GM11168 (cell line): ENCODE data around the gene TRIM24.
"Not testable (repeated sequence)": the region's sequence is repeated elsewhere in the genome, so short reads cannot be mapped to it uniquely, and the experiment has no call there.

ENCODE experiments used
- in situ Hi-C: fragments of 300-500 bp; cut with MboI; formaldehyde crosslinking; loops from one replicate; pipeline ENCODE4 v1.12.0; 2022; ENCODE audit warnings: low sequenced_read_pairs; ENCODE audit not compliant: unreplicated experiment

TRIM24 gene

GRCh38 chr7:138491612-138492386 is 31.7 kb downstream of the TRIM24 start:
- in situ Hi-C loops: no loop called here

- in situ Hi-C loops: no loop called here
These were observed 32.4 kb downstream of the TRIM24 start for GRCh38 chr7:138492423-138492822.

GRCh38 chr7:138493535-138493934 is 33.5 kb downstream of the TRIM24 start:
- in situ Hi-C loops: no loop called here

- in situ Hi-C loops: no loop called here
These were observed 35.4 kb downstream of the TRIM24 start for GRCh38 chr7:138495485-138495884.

- in situ Hi-C loops: no loop called here
These were observed 39.3 kb downstream of the TRIM24 start for GRCh38 chr7:138499340-138499739.

GRCh38 chr7:138500303-138500702 is 40.2 kb downstream of the TRIM24 start:
- in situ Hi-C loops: not testable (repeated sequence)

GRCh38 chr7:138500892-138501291 is 40.8 kb downstream of the TRIM24 start:
- in situ Hi-C loops: no loop called here

- in situ Hi-C loops: no loop called here
These were observed 42.1 kb downstream of the TRIM24 start for GRCh38 chr7:138502023-138502767.

GRCh38 chr7:138505361-138505873 is 45.4 kb downstream of the TRIM24 start:
- in situ Hi-C loops: no loop called here

- in situ Hi-C loops: no loop called here
These were observed 46.7 kb downstream of the TRIM24 start for GRCh38 chr7:138506764-138507163.

GRCh38 chr7:138510003-138510402 is 49.9 kb downstream of the TRIM24 start:
- in situ Hi-C loops: no loop called here

GRCh38 chr7:138512092-138512858 is 52.2 kb downstream of the TRIM24 start:
- in situ Hi-C loops: no loop called here

- in situ Hi-C loops: no loop called here
These were observed 52.8 kb downstream of the TRIM24 start for GRCh38 chr7:138512885-138513284.

GRCh38 chr7:138513344-138513871 is 53.3 kb downstream of the TRIM24 start:
- in situ Hi-C loops: no loop called here

- in situ Hi-C loops: no loop called here
These were observed 54.0 kb downstream of the TRIM24 start for GRCh38 chr7:138514044-138514443.

GRCh38 chr7:138515001-138515528 is 55.0 kb downstream of the TRIM24 start:
- in situ Hi-C loops: no loop called here

- in situ Hi-C loops: no loop called here
These were observed 59.2 kb downstream of the TRIM24 start for GRCh38 chr7:138519061-138519798.

- in situ Hi-C loops: no loop called here
These were observed 60.7 kb downstream of the TRIM24 start for GRCh38 chr7:138520742-138521141.

GRCh38 chr7:138521837-138522461 is 61.9 kb downstream of the TRIM24 start:
- in situ Hi-C loops: no loop called here
